GM21447 (cell line): Measurements from ENCODE around the gene ARHGAP4.

ENCODE experiments used
- ATAC-seq: cut with Tn5 transposase; IDR thresholded peaks from one replicate; pipeline ENCODE4 v1.9.1; 2021; ENCODE audit not compliant: unreplicated experiment

The ARHGAP4 gene

DNA sequence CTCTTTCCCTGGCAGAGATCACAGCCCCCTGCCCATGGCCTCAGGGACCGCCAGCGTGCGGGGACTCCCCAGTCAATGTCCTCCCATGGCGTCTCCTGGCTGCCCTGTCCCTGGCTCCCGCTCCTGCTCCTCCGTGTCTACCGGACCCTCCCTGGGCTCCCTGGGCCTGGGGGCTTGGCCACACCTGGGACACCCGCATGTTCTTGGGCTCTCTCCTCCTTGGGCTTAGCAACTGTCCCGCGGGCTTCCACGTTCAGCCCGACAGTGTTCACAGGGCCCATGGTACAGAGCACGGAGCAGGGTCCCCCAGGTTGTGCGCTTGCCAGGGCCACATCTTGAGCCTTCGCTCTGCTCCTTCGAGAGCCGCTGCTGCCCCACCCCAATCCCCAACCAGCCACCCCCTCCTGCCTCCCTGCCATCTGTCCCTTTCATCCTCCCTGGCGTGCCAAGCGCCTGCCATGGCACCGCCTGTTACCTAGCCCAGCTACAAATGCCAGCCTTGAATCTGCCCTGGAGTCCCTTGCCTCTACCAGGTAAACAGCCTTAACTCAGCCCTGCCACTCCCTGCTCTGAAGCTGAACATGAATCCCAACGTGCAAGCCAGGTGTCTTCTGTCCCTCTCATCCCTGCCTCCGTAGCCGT lies 17.7 kb downstream of the ARHGAP4 start:
- no peak for ATAC-seq

DNA sequence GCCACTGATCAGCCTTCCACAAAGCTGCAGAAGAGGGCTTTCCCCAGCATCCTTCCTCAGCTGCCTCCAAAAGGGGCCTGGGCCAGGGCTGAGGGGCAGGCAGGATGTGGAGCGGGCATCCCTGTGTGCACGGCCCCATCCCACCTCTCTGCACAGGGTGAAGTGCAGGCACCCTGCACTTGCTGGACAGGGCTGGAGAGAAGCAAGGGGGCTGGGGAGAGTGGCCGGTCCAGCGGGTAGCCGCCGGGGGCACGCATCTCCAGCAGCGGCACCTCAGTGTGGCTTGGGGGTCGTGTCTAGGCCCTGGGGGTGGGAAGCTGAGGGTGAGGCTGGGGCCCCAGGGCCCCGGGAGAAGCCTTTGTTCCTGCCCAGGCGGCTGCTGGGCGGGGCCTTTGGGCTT lies 18.6 kb downstream of the ARHGAP4 start:
- no peak for ATAC-seq

DNA sequence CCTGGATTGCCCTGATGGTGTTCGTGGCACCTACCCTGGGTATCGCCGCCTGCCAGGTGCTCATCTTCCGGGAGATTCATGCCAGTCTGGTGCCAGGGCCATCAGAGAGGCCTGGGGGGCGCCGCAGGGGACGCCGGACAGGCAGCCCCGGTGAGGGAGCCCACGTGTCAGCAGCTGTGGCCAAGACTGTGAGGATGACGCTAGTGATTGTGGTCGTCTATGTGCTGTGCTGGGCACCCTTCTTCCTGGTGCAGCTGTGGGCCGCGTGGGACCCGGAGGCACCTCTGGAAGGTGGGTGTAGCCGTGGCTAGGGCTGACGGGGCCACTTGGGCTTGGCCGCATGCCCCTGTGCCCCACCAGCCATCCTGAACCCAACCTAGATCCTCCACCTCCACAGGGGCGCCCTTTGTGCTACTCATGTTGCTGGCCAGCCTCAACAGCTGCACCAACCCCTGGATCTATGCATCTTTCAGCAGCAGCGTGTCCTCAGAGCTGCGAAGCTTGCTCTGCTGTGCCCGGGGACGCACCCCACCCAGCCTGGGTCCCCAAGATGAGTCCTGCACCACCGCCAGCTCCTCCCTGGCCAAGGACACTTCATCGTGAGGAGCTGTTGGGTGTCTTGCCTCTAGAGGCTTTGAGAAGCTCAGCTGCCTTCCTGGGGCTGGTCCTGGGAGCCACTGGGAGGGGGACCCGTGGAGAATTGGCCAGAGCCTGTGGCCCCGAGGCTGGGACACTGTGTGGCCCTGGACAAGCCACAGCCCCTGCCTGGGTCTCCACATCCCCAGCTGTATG lies 19.7 kb downstream of the ARHGAP4 start:
- ATAC-seq: no peak

DNA sequence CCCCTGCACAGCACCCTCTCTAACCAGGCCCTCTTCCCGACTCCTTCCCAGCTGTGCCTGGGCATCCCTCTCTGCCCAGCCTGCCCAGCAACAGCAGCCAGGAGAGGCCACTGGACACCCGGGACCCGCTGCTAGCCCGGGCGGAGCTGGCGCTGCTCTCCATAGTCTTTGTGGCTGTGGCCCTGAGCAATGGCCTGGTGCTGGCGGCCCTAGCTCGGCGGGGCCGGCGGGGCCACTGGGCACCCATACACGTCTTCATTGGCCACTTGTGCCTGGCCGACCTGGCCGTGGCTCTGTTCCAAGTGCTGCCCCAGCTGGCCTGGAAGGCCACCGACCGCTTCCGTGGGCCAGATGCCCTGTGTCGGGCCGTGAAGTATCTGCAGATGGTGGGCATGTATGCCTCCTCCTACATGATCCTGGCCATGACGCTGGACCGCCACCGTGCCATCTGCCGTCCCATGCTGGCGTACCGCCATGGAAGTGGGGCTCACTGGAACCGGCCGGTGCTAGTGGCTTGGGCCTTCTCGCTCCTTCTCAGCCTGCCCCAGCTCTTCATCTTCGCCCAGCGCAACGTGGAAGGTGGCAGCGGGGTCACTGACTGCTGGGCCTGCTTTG lies 20.5 kb downstream of the ARHGAP4 start:
- no peak for ATAC-seq

GRCh38 chrX:153903991-153904957 lies 21.8 kb downstream of the ARHGAP4 start, which contains the start of gene AVPR2:
AVPR2 (plus strand) TSS chrX:153904673; CDS start chrX:153905146, 473 bp downstream.
- ATAC-seq: no peak

DNA sequence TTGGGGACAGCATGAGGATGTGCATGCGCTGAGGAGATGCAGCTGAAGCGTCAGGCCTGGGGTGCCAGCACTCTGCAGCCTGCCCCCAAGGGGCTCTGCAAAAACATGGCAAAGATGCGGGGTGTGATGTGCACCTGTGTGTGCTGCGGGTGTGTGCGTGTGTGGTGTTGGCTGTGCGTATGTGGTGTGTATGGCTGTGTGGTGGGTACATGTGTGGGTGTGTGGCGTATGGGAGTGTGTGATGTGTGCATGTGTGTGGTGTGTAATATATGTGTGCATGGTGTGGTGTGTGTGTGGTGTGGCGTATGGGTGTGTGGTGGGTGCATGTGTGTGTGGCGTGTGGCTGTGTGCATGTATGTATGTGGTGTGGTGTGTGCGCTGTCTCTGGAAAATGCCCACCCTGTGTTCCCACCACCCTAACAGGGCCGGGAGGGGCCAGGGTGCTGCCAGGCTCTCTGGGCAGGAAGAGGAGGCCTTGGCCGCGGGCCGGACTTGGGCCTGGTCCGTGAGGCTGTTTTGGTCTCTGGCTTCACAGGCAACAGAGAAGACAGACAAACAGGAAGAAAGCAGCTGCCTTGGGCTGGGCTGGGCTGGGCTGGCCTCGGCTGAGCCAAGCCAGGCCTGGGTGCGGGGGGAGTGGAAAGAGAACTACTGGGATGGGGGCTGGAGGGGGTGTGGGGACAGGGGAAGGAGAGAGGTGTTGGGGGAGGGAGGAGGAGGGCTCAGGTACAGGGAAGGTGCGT lies 22.7 kb downstream of the ARHGAP4 start:
- no peak for ATAC-seq

DNA sequence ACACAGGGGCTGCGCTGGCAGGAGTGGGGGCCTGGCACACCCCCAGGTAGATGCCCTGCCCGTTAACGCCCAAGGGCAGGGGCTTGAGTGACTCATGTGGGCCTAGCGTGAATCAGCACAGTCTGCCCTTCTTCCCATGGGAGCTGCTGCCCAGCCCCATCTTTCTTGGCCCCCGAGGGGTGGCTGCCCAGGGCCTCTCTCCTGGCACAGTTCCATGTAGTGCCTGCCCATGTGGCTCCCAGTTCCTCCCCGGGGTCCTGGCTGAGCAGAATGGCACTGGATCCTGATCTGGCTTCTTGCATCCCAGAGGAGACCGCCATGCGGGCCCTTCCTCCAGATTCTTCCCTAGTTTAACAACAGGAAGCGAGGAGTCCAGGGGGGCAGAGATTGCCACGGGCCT lies 23.7 kb downstream of the ARHGAP4 start:
- ATAC-seq: no peak

DNA sequence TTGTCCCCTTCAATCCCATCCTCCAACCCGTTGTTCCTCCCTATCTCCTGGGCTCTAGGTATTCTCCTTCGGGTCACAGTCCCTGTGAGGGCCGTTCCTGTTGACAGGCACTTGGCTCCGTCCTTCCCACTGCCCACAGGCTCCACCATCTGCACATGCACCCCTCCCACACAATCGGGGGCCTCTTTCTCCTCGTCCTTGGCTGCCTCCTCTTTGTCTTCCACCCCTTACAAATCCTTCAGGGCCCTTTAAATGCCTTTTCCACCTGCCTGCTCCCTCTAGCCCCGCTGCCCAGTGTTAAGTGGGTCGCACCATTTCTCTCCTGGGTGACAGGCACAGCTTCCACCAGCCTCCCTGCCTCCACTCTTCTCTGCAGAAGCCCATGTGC lies 24.3 kb downstream of the ARHGAP4 start:
- no peak for ATAC-seq

GRCh38 chrX:153900831-153901752 lies 25.0 kb downstream of the ARHGAP4 start:
- peak; percentile 87 for ATAC-seq

DNA sequence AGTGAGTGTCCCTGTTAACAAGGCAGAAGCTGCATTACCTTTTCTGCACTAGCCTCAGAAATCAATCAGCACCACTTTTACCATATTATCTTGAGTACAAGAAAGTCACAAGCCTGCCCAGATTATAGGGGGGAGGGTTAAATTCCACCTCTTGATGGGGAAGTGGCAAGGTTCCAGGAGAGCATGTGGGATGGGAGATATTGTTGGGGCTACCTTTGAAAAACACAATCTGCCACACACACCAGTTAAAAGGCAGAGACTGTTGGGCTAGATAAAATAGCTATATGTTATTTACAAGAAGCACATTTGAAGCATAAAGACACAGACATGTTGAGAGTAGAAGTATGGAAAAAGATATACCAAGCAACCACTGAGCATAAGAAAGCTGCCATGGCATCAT lies 28.2 kb downstream of the ARHGAP4 start:
- ATAC-seq: no peak

- ATAC-seq: no peak
These were observed 36.9 kb downstream of the ARHGAP4 start for GRCh38 chrX:153889123-153889522.

GRCh38 chrX:153888344-153888743 lies 37.7 kb downstream of the ARHGAP4 start:
- peak; percentile 70 for ATAC-seq

GRCh38 chrX:153887385-153887784 lies 38.7 kb downstream of the ARHGAP4 start:
- no peak for ATAC-seq

DNA sequence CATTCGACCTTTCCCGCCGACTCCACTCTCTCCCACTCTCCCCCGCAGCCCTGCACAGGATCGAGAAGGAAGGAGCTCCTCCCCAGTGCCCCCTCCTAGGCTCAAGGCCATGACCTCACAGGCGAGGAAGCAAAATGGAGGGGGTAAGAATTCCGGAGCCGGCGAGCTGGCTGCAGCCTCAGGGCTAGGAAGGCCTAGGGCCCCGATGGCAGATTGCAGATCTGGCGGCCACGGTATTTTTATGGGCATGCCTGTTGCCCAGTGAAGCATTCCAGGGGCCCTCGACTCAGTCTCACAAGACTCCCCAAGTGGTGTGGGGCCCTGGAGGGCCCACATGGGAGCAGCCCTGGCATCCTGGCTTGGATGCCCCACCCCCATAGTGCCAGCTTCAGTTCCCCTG lies 39.1 kb downstream of the ARHGAP4 start:
- ATAC-seq: no peak

- no peak for ATAC-seq
These were observed 39.8 kb downstream of the ARHGAP4 start, which contains the start of gene L1CAM for GRCh38 chrX:153885968-153886903. L1CAM (minus strand) TSS chrX:153886173; CDS start chrX:153875836, 10,337 bp downstream.

GRCh38 chrX:153885208-153885787 lies 40.8 kb downstream of the ARHGAP4 start:
- no peak for ATAC-seq

DNA sequence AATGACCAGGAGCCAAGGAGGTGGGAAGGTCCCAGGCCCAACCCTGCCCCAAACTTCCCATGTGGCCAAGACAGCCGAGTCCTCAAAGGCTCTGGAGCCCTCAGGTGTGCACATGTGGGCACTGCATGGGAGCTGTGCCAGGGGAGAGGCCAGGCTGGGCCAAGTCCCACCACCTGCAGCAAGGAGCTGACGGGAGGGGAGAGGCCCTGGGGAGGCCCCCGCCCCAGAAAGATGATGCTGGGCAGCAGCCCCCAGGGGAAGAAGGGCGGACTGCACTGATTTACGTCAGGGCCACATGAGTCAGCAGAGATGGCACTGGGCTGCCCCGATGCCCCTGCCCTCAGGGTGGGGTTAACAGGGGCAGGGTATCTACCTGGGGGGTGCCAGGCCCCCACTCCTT lies 41.5 kb downstream of the ARHGAP4 start:
- ATAC-seq: no peak

- no peak for ATAC-seq
These were observed 41.9 kb downstream of the ARHGAP4 start for GRCh38 chrX:153884136-153884535.
